Psoas muscle (tissue), 8 donors: ENCODE data around the gene EFCAB7. TPM values are rescaled to one million over a fixed set of nuclear protein-coding genes. Genes with fewer than 3 reads are reported as not detected.

Source experiments
- ATAC-seq, 4 donors: fragments of 200-7000 bp; cut with Tn5 transposase; one replicate each; pipeline ENCODE4 v1.9.1; 2020; ENCODE audit warnings: moderate library complexity in 3 of 4, mild to moderate bottlenecking in 2 of 4
- DNase-seq, 2 donors: peaks; one replicate each; pipeline ENCODE4 v3.0.0-alpha.2; 2020
- H3K27ac ChIP-seq: fragments of 200-600 bp; one replicate; pipeline ENCODE4 v1.8.0; 2022
- H3K27me3 ChIP-seq, 3 donors: fragments of 200-600 bp in 1 of 3; one replicate each; pipeline versions ENCODE4 v1.6.1 to v1.8.0; 2013 to 2022; ENCODE audit warnings: low read length in 2 of 3, mild to moderate bottlenecking in 2 of 3, moderate library complexity in 1 of 3; ENCODE audit not compliant: insufficient read depth in 3 of 3
- H3K36me3 ChIP-seq, 2 donors: fragments of 200-600 bp in 1 of 2; one replicate each; pipeline versions ENCODE4 v1.6.1 to v1.8.0; 2013 to 2022; ENCODE audit warnings: low read depth in 1 of 2, mild to moderate bottlenecking in 1 of 2, moderate library complexity in 1 of 2; ENCODE audit not compliant: insufficient read depth in 1 of 2
- H3K4me1 ChIP-seq: fragments of 200-600 bp; one replicate; pipeline ENCODE4 v1.8.0; 2022
- H3K4me3 ChIP-seq: fragments of 200-600 bp; one replicate; pipeline ENCODE4 v1.8.0; 2022; ENCODE audit warnings: mild to moderate bottlenecking
- H3K9me3 ChIP-seq: fragments of 200-600 bp; one replicate; pipeline ENCODE4 v1.8.0; 2022
- CTCF ChIP-seq: fragments of 200-600 bp; IDR thresholded peaks from one replicate; pipeline ENCODE4 v1.8.0; 2022; ENCODE audit warnings: antibody characterized with exemption
- WGBS, 3 donors: extraction: QIAGEN DNeasy Blood & Tissue Kit; methylation state at CpG; one replicate each; pipeline versions ENCODE4 v1.1.6 to v1.1.7; 2013; 5-methylcytosine and 5-hydroxymethylcytosine counted together
- intact Hi-C, 2 donors: fragments of 100-400 bp; cut with DNase I; formaldehyde crosslinking; loops; one replicate each; pipeline versions ENCODE4 v1.11.0 to v1.14.2; 2022
- polyA plus RNA-seq, 3 donors: library from polyadenylated mRNA; stranded (reverse); fragments of 200-250 nt; gene quantifications; one replicate each; pipeline ENCODE4 v1.2.3, GENCODE V29; 2013
- total RNA-seq, 4 donors: library from RNA; stranded (reverse); fragmentation: NEBNext Ultra II Directional in 2 of 4; extraction: Animal tissue kit (Norgen Biotek cat#: 25700) in 2 of 4; gene quantifications; one replicate each; pipeline versions ENCODE4 v1.2.1 to v1.2.4, GENCODE V29; 2021 to 2023
- donor health status: healthy with polysubstance abuse.
- donor health status: DM: no; HTN: no; CAD: no; lungs with moderate emphysema.
- donor health status: Bipolar disorder and iron deficiency.
- donor health status: healthy.
- donor health status: DM: yes; HTN: yes; CAD: no.
- donor health status: DM: no; HTN: no; CAD: no.
- donor health status: DM: no; HTN: no; CAD: no.
- donor health status: DM: yes; HTN: yes; CAD: no.

Gene EFCAB7
- total and polyA plus RNA-seq, 7 donors, result 2.0 to 16.4 (median 4.9) TPM

DNA sequence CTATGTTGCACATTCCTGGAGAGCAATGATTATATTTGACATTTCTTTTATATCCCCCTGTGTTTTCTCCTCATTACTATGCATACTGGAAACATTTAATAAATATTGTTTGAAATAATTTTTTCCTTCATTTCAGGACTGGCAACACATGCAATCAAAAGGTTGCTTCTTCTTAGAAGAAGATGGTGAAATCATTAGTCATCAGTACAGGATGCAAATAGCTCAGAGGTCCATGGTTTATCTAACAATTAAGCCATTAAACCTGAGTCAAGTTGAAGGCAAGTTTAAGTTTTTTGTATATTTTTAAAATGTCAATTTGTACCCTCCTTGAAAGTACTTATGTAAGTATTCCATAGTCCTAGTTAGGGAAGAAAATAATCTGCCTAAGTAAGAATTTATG, 22.5 kb downstream of the EFCAB7 start:
- TF ChIP-seq CTCF, result no peak
- ATAC-seq, result no peak
- intact Hi-C loops, result no loop called here
- H3K4me1 ChIP-seq, result no peaks in the 10 kb centered on the region
- no peak overlapping the region for H3K4me3 ChIP-seq
- H3K27me3 ChIP-seq, result no peaks in the 10 kb centered on the region
- H3K9me3 ChIP-seq, result no peaks in the 10 kb centered on the region
- no peak overlapping the region for H3K27ac ChIP-seq
- no peak for DNase-seq
- peaks cover 0 to 4% of the 10 kb centered on the region in 2 donors for H3K36me3 ChIP-seq

DNA sequence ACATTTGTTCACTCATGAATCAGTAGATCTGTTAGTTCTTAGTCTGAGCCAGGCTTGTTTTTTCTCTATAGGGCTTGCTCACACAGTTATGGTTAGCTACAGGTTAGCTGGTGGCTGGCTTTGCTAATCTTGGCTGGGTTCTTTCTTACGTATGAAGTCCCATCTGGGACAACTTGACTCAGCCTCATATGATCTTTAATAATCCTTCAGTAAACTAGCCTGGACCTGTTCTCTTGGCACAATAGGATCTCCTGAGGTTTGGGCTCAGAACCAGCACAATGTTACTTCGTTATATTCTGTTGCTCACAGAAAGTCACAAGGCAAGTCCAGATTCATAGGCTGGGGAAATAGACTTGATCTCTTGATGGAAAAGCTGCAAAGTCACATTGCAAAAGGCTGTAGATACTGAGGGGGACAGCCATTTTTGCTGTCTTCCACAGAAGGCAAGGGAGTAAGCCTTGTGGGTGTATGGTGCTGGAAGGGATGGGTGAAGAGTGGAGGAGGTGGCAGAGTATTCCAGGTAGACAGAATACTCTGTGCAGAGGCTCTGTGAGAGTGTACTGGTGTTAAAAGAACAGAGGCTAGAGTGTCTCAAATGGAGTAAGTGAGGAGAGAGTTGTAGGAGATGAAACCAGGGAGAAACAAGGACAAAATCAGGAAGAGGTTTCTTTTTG, 24.4 kb downstream of the EFCAB7 start:
- no peaks in the 10 kb centered on the region for H3K4me1 ChIP-seq
- 37 to 78% (median 54%) methylated on average over 2 of the region's 2 CpGs for WGBS, 3 donors
- H3K4me3 ChIP-seq, result peak overlapping the region; percentile 52
- peak overlapping the region; percentile 61 for H3K27ac ChIP-seq
- no peaks in the 10 kb centered on the region for H3K27me3 ChIP-seq
- no peaks in the 10 kb centered on the region for H3K9me3 ChIP-seq
- intact Hi-C loops, result no loop called here
- no peak for DNase-seq
- H3K36me3 ChIP-seq, result peaks cover 0 to 15% of the 10 kb centered on the region in 2 donors
- ATAC-seq, result peak; percentile 84 to 94 (median 88)
- TF ChIP-seq CTCF, result no peak

GRCh38 chr1:63548303-63548702, 25.0 kb downstream of the EFCAB7 start:
- DNase-seq, result no peak
- H3K27me3 ChIP-seq, result no peaks in the 10 kb centered on the region
- peaks cover 0 to 15% of the 10 kb centered on the region in 2 donors for H3K36me3 ChIP-seq
- peak overlapping the region; percentile 52 for H3K4me3 ChIP-seq
- WGBS, 3 donors, result 91 to 98% (median 95%) methylated on average over 2 of the region's 2 CpGs
- no peaks in the 10 kb centered on the region for H3K4me1 ChIP-seq
- peak overlapping the region; percentile 61 for H3K27ac ChIP-seq
- H3K9me3 ChIP-seq, result no peaks in the 10 kb centered on the region
- no peak for ATAC-seq
- intact Hi-C loops, result no loop called here
- TF ChIP-seq CTCF, result no peak

DNA sequence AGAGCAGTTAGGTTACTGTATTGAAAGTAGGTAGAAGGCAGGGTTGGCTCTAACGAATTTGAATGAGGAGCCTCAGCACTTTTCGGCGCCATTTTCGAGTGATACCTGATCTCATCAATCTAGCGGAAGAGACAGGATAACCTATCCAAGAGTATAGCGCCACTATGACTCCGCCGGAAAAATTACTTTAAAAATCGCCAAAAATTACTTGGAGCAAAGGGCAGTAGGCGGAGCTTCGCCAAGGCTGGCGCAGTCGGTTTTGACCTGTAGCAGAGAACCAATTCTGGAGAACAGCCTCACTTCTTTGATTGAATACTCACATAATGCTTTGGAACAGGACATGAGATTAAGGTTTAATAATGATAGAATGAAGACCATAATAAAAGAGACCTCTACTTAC, 25.6 kb downstream of the EFCAB7 start:
- no peak for DNase-seq
- 95 to 96% (median 96%) methylated on average over 13 of the region's 13 CpGs for WGBS, 3 donors
- ATAC-seq, result no peak
- peak overlapping the region; percentile 61 for H3K27ac ChIP-seq
- intact Hi-C loops, result no loop called here
- no peak for TF ChIP-seq CTCF
- H3K4me1 ChIP-seq, result no peaks in the 10 kb centered on the region
- peaks cover 0 to 20% of the 10 kb centered on the region in 2 donors for H3K36me3 ChIP-seq
- H3K9me3 ChIP-seq, result no peaks in the 10 kb centered on the region
- no peaks in the 10 kb centered on the region for H3K27me3 ChIP-seq
- H3K4me3 ChIP-seq, result peak overlapping the region; percentile 52

DNA sequence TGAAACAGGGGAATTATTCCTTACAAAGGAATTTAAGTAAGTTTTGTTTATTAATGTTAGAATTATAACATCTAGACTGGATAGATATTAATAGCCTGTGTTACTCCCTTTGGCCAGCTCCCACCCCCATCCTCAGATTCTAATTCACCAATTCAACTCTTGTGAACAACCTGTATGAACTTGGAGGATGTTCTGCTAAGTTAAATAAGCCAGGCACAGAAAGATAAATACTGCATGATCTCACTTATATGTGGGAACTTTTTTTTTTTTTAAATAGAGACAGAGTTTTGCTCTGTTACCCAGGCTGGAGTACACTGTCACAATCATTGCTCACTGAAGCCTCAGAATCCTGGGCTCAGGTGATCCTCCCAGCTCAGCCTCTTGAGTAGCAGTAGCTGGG, 32.2 kb downstream of the EFCAB7 start:
- H3K27me3 ChIP-seq, result no peaks in the 10 kb centered on the region
- DNase-seq, result no peak
- H3K4me3 ChIP-seq, result no peak overlapping the region
- intact Hi-C loops, result no loop called here
- H3K4me1 ChIP-seq, result no peaks in the 10 kb centered on the region
- peaks cover 0 to 17% of the 10 kb centered on the region in 2 donors for H3K36me3 ChIP-seq
- ATAC-seq, result no peak
- H3K27ac ChIP-seq, result no peak overlapping the region
- H3K9me3 ChIP-seq, result no peaks in the 10 kb centered on the region
- TF ChIP-seq CTCF, result no peak
